ENCODE data around the gene CMTM8.

- TF ChIP-seq ZNF274 (IDR thresholded peaks at IDR 0.05; ENCODE audit: low read depth, low read length) (no peak), SUZ12 (IDR thresholded peaks at IDR 0.05; ENCODE audit: extremely low read depth, insufficient read depth, insufficient read length) (no peak), YY1 (IDR thresholded peaks at IDR 0.05; ENCODE audit: insufficient read depth, insufficient read length) (no peak)
These were observed 166.2 kb downstream of the CMTM8 start for GRCh38 chr3:32404714-32405113.
